Measurements from ENCODE around the gene VN1R4. TPM values are rescaled to one million over a fixed set of nuclear protein-coding genes. Genes with fewer than 3 reads are reported as not detected.
"Not testable (repeated sequence)": the region's sequence is repeated elsewhere in the genome, so short reads cannot be mapped to it uniquely, and the experiment has no call there.

VN1R4 gene, protein sequence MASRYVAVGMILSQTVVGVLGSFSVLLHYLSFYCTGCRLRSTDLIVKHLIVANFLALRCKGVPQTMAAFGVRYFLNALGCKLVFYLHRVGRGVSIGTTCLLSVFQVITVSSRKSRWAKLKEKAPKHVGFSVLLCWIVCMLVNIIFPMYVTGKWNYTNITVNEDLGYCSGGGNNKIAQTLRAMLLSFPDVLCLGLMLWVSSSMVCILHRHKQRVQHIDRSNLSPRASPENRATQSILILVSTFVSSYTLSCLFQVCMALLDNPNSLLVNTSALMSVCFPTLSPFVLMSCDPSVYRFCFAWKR
- not detected for polyA plus RNA-seq (2013, experiment 1 of 2)
- polyA plus RNA-seq (2013, experiment 2 of 2) = not detected

DNA sequence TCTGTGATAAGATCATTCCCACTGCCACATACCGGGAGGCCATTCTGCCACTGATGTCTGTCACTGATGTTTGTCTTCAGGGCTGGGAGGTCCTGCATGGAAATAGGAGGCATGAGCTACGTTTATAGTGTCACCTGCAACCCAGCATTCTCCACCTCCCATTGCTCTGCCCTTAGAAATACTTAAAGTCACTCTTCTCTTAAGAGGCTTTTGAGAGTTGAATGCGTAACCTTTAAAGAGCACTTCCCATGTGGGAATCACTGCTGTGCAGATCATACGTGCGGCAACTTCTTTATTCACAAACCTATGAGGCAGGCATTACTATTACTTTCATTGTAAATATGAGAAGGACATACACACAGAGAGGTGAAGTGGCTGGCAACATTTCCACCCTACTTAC is at the start of gene VN1R4:
Gene VN1R4 (minus strand): TSS at position 101 of the 400 bp plus-strand sequence. CDS start 58 bp downstream, at position 43.
- not testable (repeated sequence) for H3K9ac ChIP-seq (ENCODE audit: low read depth, low read length, poor library complexity); H4K8ac ChIP-seq (ENCODE audit: low read depth, low read length); H3K79me1 ChIP-seq (ENCODE audit: low read depth, low read length); H2AK5ac ChIP-seq (ENCODE audit: low read depth, low read length); H3K4me3 ChIP-seq (ENCODE audit: low read length in 2 of 2); H2BK5ac ChIP-seq (ENCODE audit: low read length); H3K4me1 ChIP-seq (ENCODE audit: control insufficient read depth in 2 of 2, insufficient read depth in 1 of 2, low read depth in 1 of 2, low read length in 2 of 2); DNase-seq (ENCODE audit: low spot score); H3K23ac ChIP-seq (ENCODE audit: low read depth, low read length, poor library complexity); H2AFZ ChIP-seq (ENCODE audit: low read length); H3K36me3 ChIP-seq (replicated peaks in 1 of 2; ENCODE audit: control insufficient read depth in 2 of 2, insufficient read depth in 2 of 2, low read length in 2 of 2); H3K18ac ChIP-seq (ENCODE audit: low read length); H2BK12ac ChIP-seq (ENCODE audit: low read length); H2BK120ac ChIP-seq (ENCODE audit: low read depth, low read length); H3K27ac ChIP-seq (replicated peaks; ENCODE audit: low read length); H3K27me3 ChIP-seq (ENCODE audit: control insufficient read depth in 3 of 3, insufficient read depth in 3 of 3, low read depth in 1 of 3, low read length in 3 of 3); H3K4me2 ChIP-seq (ENCODE audit: insufficient read depth, low read length, poor library complexity, severe bottlenecking); H3K4ac ChIP-seq (ENCODE audit: low read length); H4K91ac ChIP-seq (ENCODE audit: low read depth, low read length, poor library complexity); H3K9me3 ChIP-seq (replicated peaks in 1 of 2; ENCODE audit: control insufficient read depth in 2 of 2, insufficient read depth in 1 of 2, low read depth in 1 of 2, low read length in 2 of 2); H2BK15ac ChIP-seq (ENCODE audit: low read length); H3K14ac ChIP-seq (ENCODE audit: low read length)
- WGBS, 2 donors (ENCODE audit: extremely low coverage in 2 of 2, insufficient read length in 2 of 2, insufficient replicate concordance in 1 of 2) = no CpG with 5 or more reads among the region's 5 CpGs

DNA sequence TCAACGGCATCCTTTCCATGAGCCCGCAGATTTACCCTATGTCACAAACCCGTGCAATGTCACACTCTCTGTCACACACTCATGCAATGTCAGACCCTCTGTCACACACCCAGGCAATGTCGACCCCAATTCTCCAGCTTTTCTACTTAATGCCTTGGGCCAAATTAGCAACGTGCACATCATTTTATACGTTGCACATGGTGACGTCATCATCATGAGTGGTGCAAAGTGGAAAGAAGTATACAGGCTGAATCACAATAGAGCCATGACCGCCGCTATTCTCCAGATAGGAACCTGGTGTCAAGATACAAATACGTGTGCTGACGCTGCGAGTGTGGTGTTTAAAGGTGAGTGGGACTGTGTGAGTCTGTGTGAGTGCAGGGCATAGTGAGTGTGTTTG is 44.4 kb upstream of the VN1R4 start:
- Histone ChIP-seq H2AK5ac (ENCODE audit: low read depth, low read length) (no peak overlapping the region), H3K36me3 (replicated peaks in 1 of 2; ENCODE audit: control insufficient read depth in 2 of 2, insufficient read depth in 2 of 2, low read length in 2 of 2) (no peaks in the 10 kb centered on the region), H4K91ac (ENCODE audit: low read depth, low read length, poor library complexity) (no peak overlapping the region), H3K9me3 (replicated peaks in 1 of 2; ENCODE audit: control insufficient read depth in 2 of 2, insufficient read depth in 1 of 2, low read depth in 1 of 2, low read length in 2 of 2) (peaks cover 6 to 11% of the 10 kb centered on the region in 2 donors), H2BK120ac (ENCODE audit: low read depth, low read length) (no peak overlapping the region), H3K9ac (ENCODE audit: low read depth, low read length, poor library complexity) (no peak overlapping the region), H2BK5ac (ENCODE audit: low read length) (no peak overlapping the region), H2BK15ac (ENCODE audit: low read length) (no peak overlapping the region), H3K18ac (ENCODE audit: low read length) (no peak overlapping the region), H3K4me3 (ENCODE audit: low read length in 2 of 2) (no peak overlapping the region), H4K8ac (ENCODE audit: low read depth, low read length) (no peak overlapping the region), H3K27me3 (ENCODE audit: control insufficient read depth in 3 of 3, insufficient read depth in 3 of 3, low read depth in 1 of 3, low read length in 3 of 3) (no peaks in the 10 kb centered on the region), H3K27ac (replicated peaks; ENCODE audit: low read length) (no peak overlapping the region), H3K14ac (ENCODE audit: low read length) (no peak overlapping the region), H3K4me1 (ENCODE audit: control insufficient read depth in 2 of 2, insufficient read depth in 1 of 2, low read depth in 1 of 2, low read length in 2 of 2) (no peaks in the 10 kb centered on the region), H3K79me1 (ENCODE audit: low read depth, low read length) (no peaks in the 10 kb centered on the region), H2BK12ac (ENCODE audit: low read length) (no peak overlapping the region), H3K4ac (ENCODE audit: low read length) (no peak overlapping the region), H2AFZ (ENCODE audit: low read length) (no peak overlapping the region), H3K23ac (ENCODE audit: low read depth, low read length, poor library complexity) (no peak overlapping the region), H3K4me2 (ENCODE audit: insufficient read depth, low read length, poor library complexity, severe bottlenecking) (no peak overlapping the region)
- WGBS, 2 donors (ENCODE audit: extremely low coverage in 2 of 2, insufficient read length in 2 of 2, insufficient replicate concordance in 1 of 2) = no CpG with 5 or more reads among the region's 12 CpGs
- DNase-seq (ENCODE audit: low spot score) = no peak

DNA sequence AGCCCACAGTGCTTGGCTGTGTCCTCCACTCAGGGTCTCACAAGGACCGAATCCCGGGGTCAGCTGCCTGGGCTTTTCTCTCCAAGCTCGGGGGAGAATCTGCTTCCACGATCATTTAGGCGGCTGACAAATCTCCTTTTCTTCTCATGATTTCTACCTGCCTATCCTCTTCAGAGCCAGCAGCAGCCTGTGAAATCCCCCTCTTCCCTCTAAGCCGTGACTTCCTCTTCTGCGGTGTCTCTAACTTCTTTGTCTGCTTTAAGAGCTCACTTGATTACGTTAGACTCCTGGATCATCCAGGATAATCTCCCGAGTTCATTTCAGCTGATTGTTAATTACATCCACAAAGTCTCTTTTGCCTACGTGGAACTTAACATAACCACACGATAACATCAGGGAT is 43.5 kb upstream of the VN1R4 start:
- WGBS, 2 donors (ENCODE audit: extremely low coverage in 2 of 2, insufficient read length in 2 of 2, insufficient replicate concordance in 1 of 2) = no CpG with 5 or more reads among the region's 11 CpGs
- H3K4me3 ChIP-seq (ENCODE audit: low read length in 2 of 2) = no peak overlapping the region
- no peak for DNase-seq (ENCODE audit: low spot score)
- H3K4me1 ChIP-seq (ENCODE audit: control insufficient read depth in 2 of 2, insufficient read depth in 1 of 2, low read depth in 1 of 2, low read length in 2 of 2) = no peaks in the 10 kb centered on the region
- H3K9me3 ChIP-seq (replicated peaks in 1 of 2; ENCODE audit: control insufficient read depth in 2 of 2, insufficient read depth in 1 of 2, low read depth in 1 of 2, low read length in 2 of 2) = peaks cover 6 to 11% of the 10 kb centered on the region in 2 donors
- H3K36me3 ChIP-seq (replicated peaks in 1 of 2; ENCODE audit: control insufficient read depth in 2 of 2, insufficient read depth in 2 of 2, low read length in 2 of 2) = no peaks in the 10 kb centered on the region
- no peak overlapping the region for H2BK12ac ChIP-seq (ENCODE audit: low read length)
- H2AK5ac ChIP-seq (ENCODE audit: low read depth, low read length) = no peak overlapping the region
- H4K91ac ChIP-seq (ENCODE audit: low read depth, low read length, poor library complexity) = no peak overlapping the region
- H3K9ac ChIP-seq (ENCODE audit: low read depth, low read length, poor library complexity) = no peak overlapping the region
- H3K79me1 ChIP-seq (ENCODE audit: low read depth, low read length) = no peaks in the 10 kb centered on the region
- no peak overlapping the region for H3K18ac ChIP-seq (ENCODE audit: low read length)
- H3K4me2 ChIP-seq (ENCODE audit: insufficient read depth, low read length, poor library complexity, severe bottlenecking) = no peak overlapping the region
- H4K8ac ChIP-seq (ENCODE audit: low read depth, low read length) = no peak overlapping the region
- H3K14ac ChIP-seq (ENCODE audit: low read length) = no peak overlapping the region
- H2AFZ ChIP-seq (ENCODE audit: low read length) = peak overlapping the region; percentile 60
- no peak overlapping the region for H2BK120ac ChIP-seq (ENCODE audit: low read depth, low read length)
- no peak overlapping the region for H2BK15ac ChIP-seq (ENCODE audit: low read length)
- H2BK5ac ChIP-seq (ENCODE audit: low read length) = no peak overlapping the region
- H3K27ac ChIP-seq (replicated peaks; ENCODE audit: low read length) = no peak overlapping the region
- no peak overlapping the region for H3K4ac ChIP-seq (ENCODE audit: low read length)
- no peaks in the 10 kb centered on the region for H3K27me3 ChIP-seq (ENCODE audit: control insufficient read depth in 3 of 3, insufficient read depth in 3 of 3, low read depth in 1 of 3, low read length in 3 of 3)
- no peak overlapping the region for H3K23ac ChIP-seq (ENCODE audit: low read depth, low read length, poor library complexity)

DNA sequence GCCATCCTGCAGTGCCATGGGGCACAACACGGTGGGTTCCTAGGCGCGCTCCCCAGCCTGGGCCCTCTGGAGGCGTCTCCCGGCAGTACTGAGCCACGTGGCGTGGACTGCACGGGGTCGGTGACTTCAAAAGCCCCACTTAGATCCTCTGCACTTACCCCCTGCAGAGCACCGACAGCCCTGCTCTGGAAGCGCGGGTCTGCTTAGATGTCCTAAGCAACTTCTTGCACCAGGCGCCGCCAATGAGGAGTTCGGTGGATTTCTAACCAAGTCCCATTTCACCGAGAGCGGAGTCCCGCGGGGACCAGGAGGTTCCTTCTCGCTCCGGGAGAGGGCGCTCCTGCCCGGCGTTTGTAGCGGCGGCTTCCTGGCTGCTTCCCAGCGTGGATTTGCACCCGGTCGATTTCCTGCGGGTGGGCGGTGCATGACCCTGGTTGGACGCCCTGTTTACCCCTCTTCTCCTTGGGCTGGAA is 40.9 kb upstream of the VN1R4 start:
- H3K4me1 ChIP-seq (ENCODE audit: control insufficient read depth in 2 of 2, insufficient read depth in 1 of 2, low read depth in 1 of 2, low read length in 2 of 2) = no peaks in the 10 kb centered on the region
- no CpG with 5 or more reads among the region's 32 CpGs for WGBS, 2 donors (ENCODE audit: extremely low coverage in 2 of 2, insufficient read length in 2 of 2, insufficient replicate concordance in 1 of 2)
- H3K4me3 ChIP-seq (ENCODE audit: low read length in 2 of 2) = no peak overlapping the region
- no peak overlapping the region for H3K4me2 ChIP-seq (ENCODE audit: insufficient read depth, low read length, poor library complexity, severe bottlenecking)
- H2AK5ac ChIP-seq (ENCODE audit: low read depth, low read length) = no peak overlapping the region
- peak; percentile 6 for DNase-seq (ENCODE audit: low spot score)
- H2BK15ac ChIP-seq (ENCODE audit: low read length) = no peak overlapping the region
- no peaks in the 10 kb centered on the region for H3K27me3 ChIP-seq (ENCODE audit: control insufficient read depth in 3 of 3, insufficient read depth in 3 of 3, low read depth in 1 of 3, low read length in 3 of 3)
- H3K4ac ChIP-seq (ENCODE audit: low read length) = no peak overlapping the region
- no peak overlapping the region for H2BK5ac ChIP-seq (ENCODE audit: low read length)
- H4K8ac ChIP-seq (ENCODE audit: low read depth, low read length) = no peak overlapping the region
- H4K91ac ChIP-seq (ENCODE audit: low read depth, low read length, poor library complexity) = no peak overlapping the region
- no peak overlapping the region for H3K14ac ChIP-seq (ENCODE audit: low read length)
- no peak overlapping the region for H3K9ac ChIP-seq (ENCODE audit: low read depth, low read length, poor library complexity)
- no peak overlapping the region for H3K23ac ChIP-seq (ENCODE audit: low read depth, low read length, poor library complexity)
- H3K79me1 ChIP-seq (ENCODE audit: low read depth, low read length) = no peaks in the 10 kb centered on the region
- peak overlapping the region; percentile 86 for H2AFZ ChIP-seq (ENCODE audit: low read length)
- no peak overlapping the region for H3K27ac ChIP-seq (replicated peaks; ENCODE audit: low read length)
- H3K9me3 ChIP-seq (replicated peaks in 1 of 2; ENCODE audit: control insufficient read depth in 2 of 2, insufficient read depth in 1 of 2, low read depth in 1 of 2, low read length in 2 of 2) = peaks cover 6 to 11% of the 10 kb centered on the region in 2 donors
- H2BK120ac ChIP-seq (ENCODE audit: low read depth, low read length) = no peak overlapping the region
- no peaks in the 10 kb centered on the region for H3K36me3 ChIP-seq (replicated peaks in 1 of 2; ENCODE audit: control insufficient read depth in 2 of 2, insufficient read depth in 2 of 2, low read length in 2 of 2)
- no peak overlapping the region for H2BK12ac ChIP-seq (ENCODE audit: low read length)
- no peak overlapping the region for H3K18ac ChIP-seq (ENCODE audit: low read length)

All from neuronal stem cell (in vitro differentiated cells).